HG03432 (cell line): ENCODE measurements around the gene FZD8.
"Not testable (repeated sequence)": the region's sequence is repeated elsewhere in the genome, so short reads cannot be mapped to it uniquely, and the experiment has no call there.

Source experiments
- ATAC-seq: cut with Tn5 transposase; IDR thresholded peaks from one replicate; pipeline ENCODE4 v1.9.1; 2021; ENCODE audit warnings: mild to moderate bottlenecking, moderate library complexity; ENCODE audit not compliant: unreplicated experiment

The FZD8 gene

GRCh38 chr10:35642035-35642792, at the start of gene FZD8:
TSS of gene FZD8 (minus strand) at chr10:35642296. CDS start at chr10:35641429, 867 bp downstream.
- ATAC-seq = peak; percentile 91

DNA sequence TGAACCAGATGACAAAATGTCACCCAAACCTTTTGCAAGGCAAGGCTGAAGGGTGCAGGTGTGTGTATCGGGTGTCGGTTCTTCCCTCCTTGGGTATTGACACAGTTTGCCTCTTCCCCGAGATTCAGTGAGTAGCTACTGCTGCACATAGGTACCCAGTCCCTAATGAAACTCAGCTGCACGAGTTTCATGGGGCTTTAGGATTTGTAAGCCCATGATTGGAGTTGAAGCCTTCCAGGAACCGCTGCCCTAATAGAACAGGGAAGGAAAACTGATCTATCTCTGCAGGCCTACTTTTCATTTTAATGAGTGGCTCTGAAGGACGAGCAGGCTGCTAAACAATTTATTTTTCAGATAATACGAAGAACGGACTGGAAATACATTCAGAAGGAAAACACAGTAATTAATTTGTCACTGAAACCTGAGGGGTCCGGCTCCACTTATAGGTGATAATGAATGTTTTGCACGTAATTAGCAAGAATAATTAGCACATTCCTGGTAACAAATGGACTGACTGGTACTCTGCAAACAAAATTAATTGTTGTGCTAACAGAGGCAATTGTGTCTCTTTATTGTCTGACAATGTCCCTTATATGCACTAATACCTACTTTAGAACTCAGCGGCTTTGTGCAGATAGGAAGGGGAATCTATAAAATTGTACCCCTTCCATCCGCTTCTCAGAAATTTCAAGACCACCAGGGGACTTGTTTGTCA, 49.6 kb upstream of the FZD8 start:
- ATAC-seq = no peak

GRCh38 chr10:35690534-35690933, 48.4 kb upstream of the FZD8 start:
- ATAC-seq = no peak

GRCh38 chr10:35685858-35686257, 43.8 kb upstream of the FZD8 start:
- not testable (repeated sequence) for ATAC-seq

- ATAC-seq = no peak
Measured at GRCh38 chr10:35685402-35685801, 43.3 kb upstream of the FZD8 start.

DNA sequence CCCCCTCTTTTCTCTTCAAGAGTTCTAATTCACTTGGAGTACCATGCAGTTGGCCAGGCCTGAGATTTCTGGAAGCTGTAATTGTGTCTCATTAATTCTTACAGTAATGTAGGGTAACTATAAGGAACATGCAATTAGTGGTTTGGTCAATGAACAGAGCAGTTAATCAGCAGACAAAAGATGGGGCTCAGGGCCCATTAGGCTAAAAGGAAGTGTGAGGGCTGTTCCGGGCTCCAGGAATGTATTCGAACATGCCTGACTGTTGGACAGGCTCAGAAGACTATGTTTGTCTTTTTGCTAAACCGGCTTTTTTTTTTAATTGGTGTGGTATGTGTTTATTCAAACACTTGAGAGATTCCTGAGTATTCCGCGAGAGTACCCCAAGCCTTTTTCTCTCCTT, 42.5 kb upstream of the FZD8 start:
- ATAC-seq = no peak

GRCh38 chr10:35675846-35676245, 33.8 kb upstream of the FZD8 start:
- no peak for ATAC-seq

- no peak for ATAC-seq
Measured at GRCh38 chr10:35674843-35675242, 32.7 kb upstream of the FZD8 start.

- no peak for ATAC-seq
Measured at GRCh38 chr10:35668865-35669650, 27.0 kb upstream of the FZD8 start.

DNA sequence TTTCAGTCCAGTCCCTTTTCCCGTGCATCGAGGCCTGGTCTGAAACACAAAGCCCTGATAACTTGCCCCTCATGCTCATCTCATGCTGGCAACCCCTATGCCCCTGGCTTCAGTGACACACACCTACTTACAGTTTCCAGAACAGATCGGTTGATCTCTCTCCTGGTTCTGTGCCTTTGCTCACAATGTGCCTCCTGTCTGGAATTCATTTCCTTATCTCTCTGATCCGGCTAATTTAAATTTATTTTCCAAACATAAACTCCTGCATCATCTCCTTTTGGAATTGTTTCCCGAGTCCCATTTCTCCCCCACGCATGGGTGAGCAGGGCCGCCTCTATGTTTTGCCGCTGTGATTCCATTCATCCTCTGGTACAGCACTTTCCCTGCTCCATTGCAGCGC, 25.9 kb upstream of the FZD8 start:
- ATAC-seq = no peak

- ATAC-seq = no peak
Measured at GRCh38 chr10:35667270-35667889, 25.3 kb upstream of the FZD8 start.

DNA sequence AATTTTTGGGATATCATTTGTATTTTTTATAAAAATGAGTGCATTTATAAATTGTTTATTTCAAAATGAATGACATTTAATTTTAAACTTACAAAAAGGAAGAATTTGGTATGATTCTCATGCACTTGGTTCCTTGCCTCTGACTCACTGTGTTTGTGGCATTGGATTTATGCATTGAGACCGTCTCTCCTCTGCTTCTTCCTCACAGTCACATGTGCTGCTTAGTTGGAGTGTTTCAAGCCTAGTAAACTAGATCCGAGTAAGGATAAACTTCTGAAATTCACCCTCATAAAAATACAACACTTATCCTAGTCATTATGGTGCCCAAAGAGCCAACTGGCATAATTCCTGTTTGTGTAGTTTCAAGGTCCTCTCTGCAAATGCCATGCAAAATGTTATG, 19.1 kb upstream of the FZD8 start:
- ATAC-seq = no peak

- no peak for ATAC-seq
Measured at GRCh38 chr10:35659456-35659855, 17.4 kb upstream of the FZD8 start.

DNA sequence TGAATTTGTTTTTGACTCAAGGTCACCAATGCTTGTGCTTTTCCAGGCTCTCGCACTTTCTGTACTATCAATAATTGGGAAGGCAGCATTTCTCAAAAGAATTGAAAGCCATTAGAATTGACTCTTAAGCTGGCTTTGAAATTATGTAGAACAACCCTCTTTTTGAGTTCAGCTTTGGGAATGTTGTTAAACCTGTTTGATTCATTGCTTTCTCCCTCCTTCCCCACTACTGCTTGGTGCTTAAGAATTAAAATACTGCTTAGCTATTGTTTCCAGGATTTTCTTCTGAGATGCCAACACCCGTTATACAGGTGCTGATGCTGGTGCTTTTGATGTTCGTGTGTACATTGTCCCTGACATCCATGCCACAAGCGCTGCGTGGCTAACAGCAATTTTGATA, 15.5 kb upstream of the FZD8 start:
- ATAC-seq = no peak

GRCh38 chr10:35652824-35653223, 10.7 kb upstream of the FZD8 start:
- ATAC-seq = no peak

GRCh38 chr10:35650894-35651293, 8.8 kb upstream of the FZD8 start:
- no peak for ATAC-seq

GRCh38 chr10:35644050-35644950, 2.2 kb upstream of the FZD8 start:
- no peak for ATAC-seq

GRCh38 chr10:35643151-35644049, 1.3 kb upstream of the FZD8 start:
- ATAC-seq = no peak

DNA sequence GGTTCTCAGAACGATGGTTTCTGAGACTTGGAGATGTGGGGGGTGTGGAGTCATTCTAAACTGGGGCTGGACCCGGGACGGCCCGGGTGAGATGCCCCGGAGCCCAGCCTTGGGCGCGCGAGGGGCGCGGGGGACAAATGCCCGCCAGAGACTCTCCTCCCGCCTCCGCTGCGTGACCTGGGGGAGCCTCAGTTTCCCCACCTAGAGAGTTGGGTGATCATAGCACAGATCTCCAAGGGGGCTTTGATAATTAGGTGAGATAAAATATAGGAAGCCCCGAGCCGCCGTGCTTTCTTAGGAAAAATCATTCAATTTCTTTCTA, 658 bp upstream of the FZD8 start:
- no peak for ATAC-seq
